Calu3 (cell line): ENCODE results near the gene APRT. TPM values are rescaled to one million over a fixed set of nuclear protein-coding genes. Genes with fewer than 3 reads are reported as not detected.

ENCODE experiments used
- BruUV-seq: library from RNA; stranded (reverse); fragments of 400-500 nt; replicated peaks from 2 replicates; lab custom pipeline; 2021; lab: Mats Ljungman, UMichigan
- CTCF ChIA-PET: fragments of 300-600 bp; sonication (Branson Sonifier 250); formaldehyde crosslinking; loops from one replicate; lab custom pipeline; 2022; ENCODE audit warnings: antibody characterized with exemption; lab: Charles Lee
- DNase-seq: peaks from one replicate; pipeline ENCODE4 v3.0.0; 2022
- H3K27ac Mint-ChIP-seq: one replicate; pipeline ENCODE4 v1.8.0; 2022; ENCODE audit warnings: mixed read lengths; ENCODE audit not compliant: unreplicated experiment
- H3K27me3 Mint-ChIP-seq: one replicate; pipeline ENCODE4 v1.8.0; 2022; ENCODE audit warnings: mixed read lengths; ENCODE audit not compliant: unreplicated experiment
- H3K36me3 Mint-ChIP-seq: one replicate; pipeline ENCODE4 v1.8.0; 2022; ENCODE audit warnings: mild to moderate bottlenecking, moderate library complexity, mixed read lengths; ENCODE audit not compliant: insufficient read depth, unreplicated experiment
- H3K4me1 Mint-ChIP-seq: one replicate; pipeline ENCODE4 v1.8.0; 2022; ENCODE audit warnings: mild to moderate bottlenecking, low read depth, mixed read lengths; ENCODE audit not compliant: unreplicated experiment
- H3K4me3 Mint-ChIP-seq: one replicate; pipeline ENCODE4 v1.8.0; 2022; ENCODE audit warnings: mild to moderate bottlenecking, low read depth, moderate library complexity, mixed read lengths; ENCODE audit not compliant: unreplicated experiment
- H3K9me3 Mint-ChIP-seq: one replicate; pipeline ENCODE4 v1.8.0; 2022; ENCODE audit warnings: low read depth, mixed read lengths; ENCODE audit not compliant: unreplicated experiment
- CTCF ChIP-seq: fragments of 200-600 bp; IDR thresholded peaks from one replicate; pipeline ENCODE4 v1.8.0; 2022; ENCODE audit warnings: antibody characterized with exemption; ENCODE audit not compliant: unreplicated experiment
- intact Hi-C: fragments of 100-400 bp; cut with micrococcal nuclease; formaldehyde crosslinking; loops from one replicate; pipeline ENCODE4 v1.10.0; 2022; ENCODE audit not compliant: unreplicated experiment
- total RNA-seq: library from RNA; stranded (reverse); gene quantifications from 2 replicates; pipeline ENCODE4 v1.2.3, GENCODE V29; 2022

APRT gene
- total RNA-seq, 1 experiment from 2014 or later = 203 TPM

- Mint-ChIP-seq H3K27ac (no peak overlapping the region), H3K9me3 (no peaks in the 10 kb centered on the region), H3K27me3 (no peaks in the 10 kb centered on the region), H3K4me1 (no peaks in the 10 kb centered on the region), H3K36me3 (peaks cover 5% of the 10 kb centered on the region), H3K4me3 (no peak overlapping the region)
- no peak for TF ChIP-seq CTCF
- CTCF ChIA-PET = no interaction called here
- no peak for DNase-seq
- intact Hi-C loops = no loop called here
- BruUV-seq = no TSS peak
Measured at GRCh38 chr16:88844419-88845036, 32.8 kb upstream of the APRT start.

GRCh38 chr16:88843256-88843655 lies 31.5 kb upstream of the APRT start:
- H3K4me1 Mint-ChIP-seq = no peaks in the 10 kb centered on the region
- BruUV-seq = no TSS peak

GRCh38 chr16:88842806-88843205 lies 31.1 kb upstream of the APRT start:
- Mint-ChIP-seq H3K36me3 (peaks cover 9% of the 10 kb centered on the region), H3K27me3 (no peaks in the 10 kb centered on the region), H3K9me3 (no peaks in the 10 kb centered on the region), H3K4me3 (no peak overlapping the region), H3K27ac (no peak overlapping the region), H3K4me1 (no peaks in the 10 kb centered on the region)
- intact Hi-C loops = no loop called here
- DNase-seq = no peak
- CTCF ChIA-PET = no interaction called here
- no TSS peak for BruUV-seq
- no peak for TF ChIP-seq CTCF

More at GRCh38 chr16:88843256-88843655, 31.5 kb upstream of the APRT start:
- Mint-ChIP-seq H3K36me3 (peaks cover 13% of the 10 kb centered on the region), H3K27ac (no peak overlapping the region), H3K9me3 (no peaks in the 10 kb centered on the region), H3K27me3 (no peaks in the 10 kb centered on the region), H3K4me3 (no peak overlapping the region)
- no peak for DNase-seq
- no peak for TF ChIP-seq CTCF
- CTCF ChIA-PET = no interaction called here
- intact Hi-C loops = no loop called here

- Mint-ChIP-seq H3K27me3 (no peaks in the 10 kb centered on the region), H3K36me3 (peaks cover 9% of the 10 kb centered on the region), H3K4me3 (no peak overlapping the region), H3K4me1 (no peaks in the 10 kb centered on the region), H3K9me3 (no peaks in the 10 kb centered on the region), H3K27ac (no peak overlapping the region)
- no peak for DNase-seq
- no TSS peak for BruUV-seq
- intact Hi-C loops = no loop called here
- CTCF ChIA-PET = no interaction called here
- no peak for TF ChIP-seq CTCF
Measured at GRCh38 chr16:88842308-88842756, 30.6 kb upstream of the APRT start.
